Measurements from ENCODE around the gene RTKN. TPM values are rescaled to one million over a fixed set of nuclear protein-coding genes. Genes with fewer than 3 reads are reported as not detected.

The RTKN gene
- total and polyA plus RNA-seq, 2 of the 13 experiments (the other 11 are each of a cell fraction or from before 2014, with no cell fraction given), result 159 to 166 TPM

- TF ChIP-seq PHB2 (IDR thresholded peaks at IDR 0.05; ENCODE audit: partially characterized antibody) (no peak), MTA3 (CRISPR knock-in tag; IDR thresholded peaks at IDR 0.05) (no peak), DR1 (CRISPR knock-in tag; IDR thresholded peaks at IDR 0.05) (peak; percentile 62), REL (CRISPR knock-in tag; conservative IDR thresholded peaks at IDR 0.05) (no peak), ZNF780A (CRISPR knock-in tag; IDR thresholded peaks at IDR 0.05) (no peak), BATF2 (CRISPR knock-in tag; IDR thresholded peaks at IDR 0.05) (no peak), SRY (CRISPR knock-in tag; IDR thresholded peaks at IDR 0.05) (peak; percentile 74), SNAPC4 (CRISPR knock-in tag; IDR thresholded peaks at IDR 0.05) (no peak; the same call in 1 of the 2 replicates), ZNF678 (CRISPR knock-in tag; IDR thresholded peaks at IDR 0.05) (no peak; the same call in 1 of the 2 replicates), ZNF337 (CRISPR knock-in tag; IDR thresholded peaks at IDR 0.05; ENCODE audit: borderline replicate concordance, low read depth) (peak; percentile 92), ZBTB1 (CRISPR knock-in tag; IDR thresholded peaks at IDR 0.05; ENCODE audit: borderline replicate concordance) (no peak), CSRNP1 (CRISPR knock-in tag; IDR thresholded peaks at IDR 0.05) (peak; percentile 88; the same call in 1 of the 2 replicates), HOXA9 (CRISPR knock-in tag; IDR thresholded peaks at IDR 0.05; ENCODE audit: borderline replicate concordance) (no peak)
- TF ChIP-seq, protein P1, sequence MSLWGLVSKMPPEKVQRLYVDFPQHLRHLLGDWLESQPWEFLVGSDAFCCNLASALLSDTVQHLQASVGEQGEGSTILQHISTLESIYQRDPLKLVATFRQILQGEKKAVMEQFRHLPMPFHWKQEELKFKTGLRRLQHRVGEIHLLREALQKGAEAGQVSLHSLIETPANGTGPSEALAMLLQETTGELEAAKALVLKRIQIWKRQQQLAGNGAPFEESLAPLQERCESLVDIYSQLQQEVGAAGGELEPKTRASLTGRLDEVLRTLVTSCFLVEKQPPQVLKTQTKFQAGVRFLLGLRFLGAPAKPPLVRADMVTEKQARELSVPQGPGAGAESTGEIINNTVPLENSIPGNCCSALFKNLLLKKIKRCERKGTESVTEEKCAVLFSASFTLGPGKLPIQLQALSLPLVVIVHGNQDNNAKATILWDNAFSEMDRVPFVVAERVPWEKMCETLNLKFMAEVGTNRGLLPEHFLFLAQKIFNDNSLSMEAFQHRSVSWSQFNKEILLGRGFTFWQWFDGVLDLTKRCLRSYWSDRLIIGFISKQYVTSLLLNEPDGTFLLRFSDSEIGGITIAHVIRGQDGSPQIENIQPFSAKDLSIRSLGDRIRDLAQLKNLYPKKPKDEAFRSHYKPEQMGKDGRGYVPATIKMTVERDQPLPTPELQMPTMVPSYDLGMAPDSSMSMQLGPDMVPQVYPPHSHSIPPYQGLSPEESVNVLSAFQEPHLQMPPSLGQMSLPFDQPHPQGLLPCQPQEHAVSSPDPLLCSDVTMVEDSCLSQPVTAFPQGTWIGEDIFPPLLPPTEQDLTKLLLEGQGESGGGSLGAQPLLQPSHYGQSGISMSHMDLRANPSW (CRISPR knock-in tag; IDR thresholded peaks at IDR 0.05; ENCODE audit: borderline replicate concordance), result peak; percentile 98
- TF ChIP-seq, protein P2, sequence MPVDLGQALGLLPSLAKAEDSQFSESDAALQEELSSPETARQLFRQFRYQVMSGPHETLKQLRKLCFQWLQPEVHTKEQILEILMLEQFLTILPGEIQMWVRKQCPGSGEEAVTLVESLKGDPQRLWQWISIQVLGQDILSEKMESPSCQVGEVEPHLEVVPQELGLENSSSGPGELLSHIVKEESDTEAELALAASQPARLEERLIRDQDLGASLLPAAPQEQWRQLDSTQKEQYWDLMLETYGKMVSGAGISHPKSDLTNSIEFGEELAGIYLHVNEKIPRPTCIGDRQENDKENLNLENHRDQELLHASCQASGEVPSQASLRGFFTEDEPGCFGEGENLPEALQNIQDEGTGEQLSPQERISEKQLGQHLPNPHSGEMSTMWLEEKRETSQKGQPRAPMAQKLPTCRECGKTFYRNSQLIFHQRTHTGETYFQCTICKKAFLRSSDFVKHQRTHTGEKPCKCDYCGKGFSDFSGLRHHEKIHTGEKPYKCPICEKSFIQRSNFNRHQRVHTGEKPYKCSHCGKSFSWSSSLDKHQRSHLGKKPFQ (CRISPR knock-in tag; IDR thresholded peaks at IDR 0.05; ENCODE audit: insufficient replicate concordance), result peak; percentile 66
These were observed 13.1 kb upstream of the RTKN start, which contains the start of gene INO80B (continued) for GRCh38 chr2:74454654-74455511.
